HTERT RPE-1 (cell line): ENCODE results near the gene SERPINB6.
"Not testable (repeated sequence)": the region's sequence is repeated elsewhere in the genome, so short reads cannot be mapped to it uniquely, and the experiment has no call there.

Experiments
- in situ Hi-C: fragments of 300-500 bp; cut with MboI; formaldehyde crosslinking; loops from 4 replicates; pipeline ENCODE4 v1.14.3; 2020; ENCODE audit warnings: low sequenced_read_pairs

SERPINB6 gene

DNA sequence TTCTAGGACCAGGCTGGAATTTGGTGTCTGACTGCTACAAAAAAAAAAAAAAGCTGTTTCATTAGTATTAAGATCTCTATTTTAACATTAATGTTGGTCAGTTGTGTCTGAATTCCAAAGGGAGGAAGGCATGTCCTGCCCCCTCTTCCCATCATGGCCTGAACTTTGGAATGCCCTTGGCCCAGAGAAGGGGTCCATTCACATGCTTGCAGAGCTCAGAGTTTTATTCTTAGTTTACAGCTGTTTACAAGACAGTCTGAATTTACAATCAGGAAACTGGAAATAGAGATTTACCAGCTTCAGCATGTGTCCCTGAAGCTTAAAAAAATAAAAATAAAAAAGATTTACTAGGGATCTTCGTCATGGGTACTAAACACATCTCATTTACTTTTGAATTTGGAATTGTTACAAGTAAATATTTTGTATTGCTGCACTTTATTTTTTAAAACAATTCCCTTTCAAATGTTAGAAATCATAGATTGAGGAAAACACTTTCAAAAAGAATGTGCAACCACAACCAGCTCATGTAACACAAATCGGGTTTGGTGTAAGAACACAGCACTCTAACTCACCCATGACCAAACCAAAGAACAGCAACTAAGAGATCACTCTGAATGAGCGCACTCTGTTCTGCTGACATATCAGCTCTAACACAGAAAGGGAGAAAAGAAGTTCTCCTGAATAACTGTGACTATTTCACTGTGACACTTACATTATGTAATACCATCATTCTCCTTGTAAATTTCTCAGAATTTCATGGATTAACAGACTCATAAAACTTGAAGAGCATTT lies 6.6 kb upstream of the SERPINB6 start:
- in situ Hi-C loops, result no loop called here

DNA sequence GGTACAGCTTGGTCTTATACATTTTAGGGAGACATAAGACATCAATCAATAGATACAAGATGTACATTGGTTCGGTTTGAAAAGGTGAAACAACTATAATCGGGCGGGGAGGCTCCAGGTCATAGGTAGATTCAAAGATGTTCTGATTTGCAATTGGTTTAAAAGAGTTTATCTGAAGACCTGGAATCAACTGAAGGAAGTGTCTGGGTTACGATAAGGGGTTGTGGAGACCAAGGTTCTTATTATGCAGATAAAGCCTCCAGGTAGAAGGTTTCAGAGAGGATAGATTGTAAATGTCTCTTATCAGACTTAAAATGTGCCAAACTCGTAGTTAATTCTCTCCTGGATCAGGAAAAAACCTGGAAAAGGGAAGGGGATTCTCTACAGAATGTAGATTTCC lies 5.9 kb upstream of the SERPINB6 start:
- in situ Hi-C loops, result no loop called here

DNA sequence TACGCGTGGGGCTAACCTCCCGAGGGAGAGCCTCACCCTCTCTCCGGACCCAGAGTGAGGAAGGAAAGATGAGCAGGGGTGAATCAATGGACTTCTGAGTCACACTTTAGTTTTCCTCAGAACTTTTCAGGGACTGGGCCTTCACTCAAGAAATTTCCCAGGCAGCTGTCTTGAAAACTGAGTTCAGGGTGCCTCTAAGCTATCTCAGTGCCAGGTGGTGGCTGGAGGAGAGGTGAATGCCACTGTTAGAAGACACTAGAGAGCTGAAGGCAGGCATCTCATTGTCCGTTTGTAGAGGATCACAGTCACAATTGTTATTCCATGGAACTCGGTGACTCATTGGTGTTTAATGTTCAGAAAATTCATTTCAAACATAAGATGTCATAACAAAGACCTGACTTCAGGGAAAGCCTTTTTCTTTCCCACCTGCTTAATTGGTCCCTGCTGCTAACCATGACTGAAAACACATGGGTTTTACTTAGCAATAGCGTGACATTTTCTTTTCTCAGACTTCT lies 5.3 kb upstream of the SERPINB6 start:
- in situ Hi-C loops, result no loop called here

DNA sequence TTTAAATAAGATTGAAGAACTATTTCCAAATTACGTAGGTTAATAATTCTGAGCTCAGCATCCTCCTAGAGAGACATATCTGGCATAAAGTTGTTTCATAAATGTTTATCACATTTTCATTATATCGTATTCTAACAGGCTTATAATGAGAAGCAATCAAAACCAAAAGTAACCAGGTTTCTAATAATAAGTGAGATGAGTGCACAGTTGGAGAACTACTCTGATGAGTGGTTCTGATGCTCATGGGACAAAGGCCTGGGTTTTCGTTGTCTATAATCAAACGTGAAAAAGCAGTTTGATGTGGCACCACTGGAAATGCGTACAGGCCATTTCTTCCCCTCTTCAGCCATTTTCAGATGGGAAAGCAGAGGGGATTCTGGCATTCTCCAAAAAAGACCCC lies 4.7 kb upstream of the SERPINB6 start:
- in situ Hi-C loops, result no loop called here

DNA sequence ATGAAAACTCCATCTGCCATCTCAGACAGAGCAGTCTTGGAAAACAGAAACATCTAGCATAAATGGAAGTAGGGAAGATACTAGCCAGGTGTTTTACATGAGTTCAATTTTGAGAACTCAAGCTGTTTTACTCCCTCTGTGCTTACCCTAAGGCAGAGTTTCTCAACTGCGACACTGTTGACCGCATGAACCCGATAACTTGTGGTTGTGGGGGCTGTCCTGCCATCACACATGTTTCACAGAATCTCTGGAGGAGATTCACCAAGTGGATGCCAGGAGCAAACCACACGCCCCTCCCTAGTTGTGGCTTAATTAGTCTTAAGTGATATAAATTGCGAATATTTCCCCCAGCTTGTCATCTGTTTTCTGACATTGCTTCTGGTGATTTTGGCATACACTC lies 2.3 kb upstream of the SERPINB6 start:
- in situ Hi-C loops, result no loop called here

DNA sequence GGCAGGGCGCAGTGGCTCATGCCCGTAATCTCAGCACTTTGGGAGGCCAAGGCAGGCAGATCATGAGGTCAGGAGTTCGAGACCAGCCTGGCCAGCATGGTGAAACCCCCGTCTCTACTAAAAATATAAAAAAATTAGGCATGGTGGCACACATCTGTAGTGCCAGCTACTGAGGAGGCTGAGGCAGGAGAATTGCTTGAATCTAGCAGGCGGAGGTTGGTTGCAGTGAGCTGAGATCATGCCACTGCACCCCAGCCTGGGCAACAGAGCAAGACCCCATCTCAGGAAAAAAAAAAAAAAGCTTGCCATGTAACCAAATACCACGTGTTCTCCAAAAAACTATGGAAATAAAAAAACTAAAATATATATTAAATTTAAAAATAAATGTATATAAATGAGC lies 1.8 kb upstream of the SERPINB6 start:
- in situ Hi-C loops, result not testable (repeated sequence)

DNA sequence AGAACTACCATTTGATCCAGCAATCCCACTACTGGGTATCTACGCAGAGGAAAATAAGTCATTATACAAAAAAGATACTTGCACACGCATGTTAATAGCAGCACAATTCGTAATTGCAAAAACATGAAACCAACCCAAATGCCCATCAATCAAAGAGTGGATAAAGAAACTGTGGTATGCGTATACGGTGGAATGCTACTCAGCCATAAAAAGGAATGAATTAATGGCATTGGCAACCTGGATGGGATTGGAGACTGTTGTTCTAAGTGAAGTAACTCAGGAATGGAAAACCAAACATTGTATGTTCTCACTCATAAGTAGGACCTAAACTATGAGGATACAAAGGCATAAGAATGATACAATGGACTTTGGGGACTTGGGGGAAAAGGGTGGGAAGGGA lies 1.3 kb upstream of the SERPINB6 start:
- in situ Hi-C loops, result not testable (repeated sequence)

DNA sequence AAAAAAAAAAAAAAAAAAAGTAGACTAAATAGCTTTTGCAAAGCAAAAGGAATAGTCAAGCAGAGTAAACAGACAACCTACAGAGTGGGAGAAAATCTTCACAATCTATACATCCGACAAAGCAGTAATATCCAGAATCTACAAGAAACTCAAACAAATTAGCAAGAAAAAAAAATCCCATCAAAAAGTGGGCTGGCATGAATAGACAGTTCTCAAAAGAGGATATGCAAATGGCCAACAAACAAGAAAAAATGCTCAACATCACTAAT lies 786 bp upstream of the SERPINB6 start:
- in situ Hi-C loops, result not testable (repeated sequence)

DNA sequence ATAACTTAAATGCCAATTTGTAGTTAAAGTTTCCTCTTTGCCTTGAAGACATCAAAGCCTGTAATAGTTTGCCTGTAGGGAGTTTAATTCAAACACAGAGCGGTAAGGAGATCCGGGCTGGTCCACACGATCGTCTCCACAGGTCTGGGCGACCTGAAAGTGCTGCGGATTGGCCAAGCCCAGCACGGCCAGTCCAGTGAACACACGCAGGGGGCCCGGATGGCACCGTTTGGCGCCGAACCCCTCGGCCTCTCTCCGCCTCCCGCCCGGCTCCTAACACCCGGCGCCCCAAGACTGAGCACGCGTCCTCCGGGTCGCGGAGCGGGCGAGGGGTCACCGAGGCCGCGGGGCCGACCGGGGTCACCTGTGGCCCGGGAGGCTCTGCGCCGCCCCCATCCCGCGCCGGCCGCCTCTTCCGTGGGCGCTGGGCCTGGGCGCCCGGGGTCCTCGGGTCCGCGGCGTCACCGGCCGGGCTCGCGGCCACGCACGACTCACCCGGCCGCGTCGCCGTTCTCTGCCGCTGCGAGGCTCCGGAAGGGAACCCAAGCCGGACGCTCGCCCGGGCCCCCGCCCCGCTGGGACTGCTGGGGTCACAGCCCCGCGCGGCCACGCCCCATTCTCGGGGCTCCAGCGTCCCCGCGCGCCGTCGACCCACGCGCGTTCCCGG lies 481 bp downstream of the SERPINB6 start:
- in situ Hi-C loops, result no loop called here

DNA sequence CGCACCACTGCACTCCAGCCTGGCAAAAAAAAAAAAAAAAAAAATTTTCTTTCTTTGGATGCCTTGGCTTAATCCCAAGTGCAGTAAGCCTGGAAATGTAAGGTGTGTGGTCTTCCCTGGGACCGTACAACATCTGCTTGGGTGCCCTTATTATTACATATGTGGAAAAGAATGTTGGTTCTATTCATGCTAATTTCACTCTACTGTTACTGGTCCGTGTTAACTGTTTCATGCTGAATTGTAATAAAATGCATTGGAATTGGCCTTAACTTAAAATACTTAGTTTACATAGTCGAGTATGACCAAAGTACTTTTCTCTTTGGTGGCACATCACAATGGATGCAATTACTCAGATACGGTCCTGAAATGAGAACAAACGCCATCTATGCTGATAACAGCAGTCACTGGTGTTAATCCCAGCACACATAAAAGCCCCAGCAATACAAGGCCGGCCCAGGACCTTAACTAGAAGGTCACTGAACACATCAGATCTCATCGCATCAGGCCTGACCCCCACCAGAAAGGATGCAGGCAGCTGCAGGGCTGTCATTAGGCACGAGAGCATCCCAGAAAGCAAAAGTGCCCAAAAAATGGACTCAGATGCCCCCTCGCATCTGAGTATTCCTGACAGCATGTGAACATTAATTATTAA lies 1.2 kb downstream of the SERPINB6 start:
- in situ Hi-C loops, result no loop called here

DNA sequence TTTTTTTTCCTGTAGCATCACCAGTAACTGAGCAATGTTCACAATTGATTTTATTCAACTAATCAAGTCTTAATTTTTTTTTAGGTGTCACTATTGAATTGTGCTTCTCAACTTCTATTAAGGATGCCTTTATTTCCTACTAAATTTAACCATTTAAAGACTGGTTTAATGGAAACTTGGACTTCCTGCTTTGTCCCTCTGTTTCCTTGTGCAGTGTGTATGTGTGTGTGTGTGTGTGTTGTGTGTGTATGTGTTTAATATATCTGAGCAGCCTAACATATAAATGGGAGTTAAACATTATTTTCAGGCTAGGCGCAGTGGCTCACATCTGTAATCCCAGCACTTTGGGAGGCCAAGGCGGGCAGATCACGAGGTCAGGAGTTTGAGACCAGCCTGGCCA lies 1.8 kb downstream of the SERPINB6 start:
- in situ Hi-C loops, result no loop called here

DNA sequence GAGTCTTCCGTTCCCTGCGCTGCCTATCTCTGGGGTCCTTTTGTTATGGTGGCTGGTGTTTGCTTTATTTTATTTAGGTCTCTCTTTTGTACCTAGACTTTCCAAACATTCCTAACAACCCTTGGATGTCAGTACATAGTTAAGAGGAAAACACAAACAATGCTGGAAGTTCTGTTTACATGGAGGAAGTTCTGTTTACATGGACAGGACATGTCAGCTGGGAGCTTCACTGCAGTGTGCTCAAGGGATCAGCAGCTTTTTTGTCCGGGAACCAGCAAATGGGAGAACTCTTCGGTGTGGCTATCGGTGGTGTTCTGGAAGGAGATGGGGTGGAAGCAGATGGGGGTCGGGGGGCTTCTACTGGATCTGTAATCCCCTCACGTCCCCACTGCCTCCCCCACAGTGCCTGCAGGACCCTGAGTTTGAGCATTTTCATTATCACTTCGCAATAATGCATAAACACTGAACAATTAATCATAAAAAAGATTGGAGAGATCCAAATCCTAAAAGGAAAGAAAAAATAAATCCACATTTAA lies 2.7 kb downstream of the SERPINB6 start:
- in situ Hi-C loops, result no loop called here

DNA sequence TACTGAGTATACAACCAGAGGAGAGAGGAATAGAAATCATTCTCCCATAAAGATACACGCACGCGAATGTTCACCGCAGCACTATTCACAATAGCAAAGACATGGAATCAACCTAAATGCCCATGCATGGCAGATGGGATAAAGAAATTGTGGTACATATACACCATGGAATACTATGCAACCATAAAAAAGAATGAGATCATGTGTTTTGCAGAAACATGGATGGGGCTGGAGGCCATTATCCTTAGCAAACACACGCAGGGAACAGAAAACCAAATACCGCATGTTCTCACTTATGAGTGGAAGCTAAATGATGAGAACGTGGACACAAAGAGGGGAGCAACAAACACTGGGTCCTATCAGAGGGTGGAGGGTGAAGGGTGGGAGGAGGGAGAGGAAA lies 3.4 kb downstream of the SERPINB6 start:
- in situ Hi-C loops, result no loop called here

DNA sequence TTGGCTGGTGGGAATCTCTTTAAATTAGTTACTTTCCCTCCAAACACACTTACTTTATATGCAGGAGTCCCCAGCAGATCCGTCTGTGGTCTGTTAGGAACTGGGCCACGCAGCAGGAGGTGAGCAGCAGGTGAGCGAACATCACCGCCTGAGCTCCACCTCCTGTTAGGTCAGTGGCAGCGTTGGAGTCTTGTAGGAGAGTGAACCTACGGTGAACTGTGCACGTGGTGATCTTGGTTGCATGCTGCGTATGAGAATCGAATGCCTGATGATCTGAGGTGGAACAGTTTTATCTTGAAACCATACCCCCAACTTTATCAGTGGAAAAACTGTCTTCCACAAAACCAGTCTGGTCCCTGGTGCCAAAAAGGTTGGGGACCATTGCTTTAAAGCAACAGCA lies 5.0 kb downstream of the SERPINB6 start:
- in situ Hi-C loops, result no loop called here

DNA sequence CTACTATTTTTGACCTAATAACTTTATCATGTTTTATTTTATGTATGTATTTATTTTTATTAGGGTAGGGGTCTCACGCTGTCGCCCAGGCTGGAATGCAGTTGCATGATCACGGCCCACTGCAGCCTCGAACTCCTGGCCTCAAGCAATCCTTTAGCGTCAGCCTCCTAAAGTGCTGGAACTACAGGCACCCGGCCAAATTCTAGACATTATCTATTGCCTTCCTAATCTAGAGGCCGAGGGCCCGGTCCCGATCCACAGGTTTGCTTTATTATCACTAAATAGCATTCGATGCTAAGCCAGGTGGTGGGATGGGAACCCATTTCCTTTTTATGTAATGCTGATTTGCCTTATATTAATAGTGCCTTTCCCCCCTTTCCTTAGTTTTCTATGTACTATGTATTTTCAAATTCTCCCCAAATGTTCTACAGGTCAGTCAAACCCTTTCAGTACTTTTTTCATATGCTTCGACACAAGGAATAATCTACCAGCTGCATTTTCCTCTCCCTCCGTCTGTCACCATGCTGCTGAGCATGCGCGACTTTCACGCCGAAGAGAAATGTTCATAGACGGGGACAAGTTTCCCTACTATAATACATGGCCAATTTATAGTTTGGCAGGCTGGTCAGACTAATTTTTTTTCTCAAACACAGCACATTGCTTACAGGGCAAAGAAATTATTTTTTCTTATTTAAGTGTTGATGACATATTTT lies 6.4 kb downstream of the SERPINB6 start:
- in situ Hi-C loops, result no loop called here

DNA sequence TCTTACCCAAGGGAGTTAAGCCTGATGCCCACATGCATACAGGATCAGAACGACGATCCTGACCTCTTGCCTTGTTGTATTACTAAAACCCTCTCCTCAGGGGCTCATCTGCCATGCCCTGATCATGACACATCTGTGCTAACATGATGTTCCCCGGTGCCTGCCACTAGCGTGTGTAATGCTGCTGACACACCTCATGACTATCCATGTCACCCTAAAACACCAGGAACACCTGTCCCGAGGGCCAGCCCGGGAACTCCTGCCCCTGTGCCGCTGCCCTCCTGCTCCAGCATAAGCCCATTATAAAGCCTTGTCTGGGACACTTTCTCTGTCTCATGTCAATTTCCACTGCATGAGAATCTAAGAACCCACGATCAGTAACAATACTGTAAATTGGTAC lies 7.6 kb downstream of the SERPINB6 start:
- in situ Hi-C loops, result no loop called here

DNA sequence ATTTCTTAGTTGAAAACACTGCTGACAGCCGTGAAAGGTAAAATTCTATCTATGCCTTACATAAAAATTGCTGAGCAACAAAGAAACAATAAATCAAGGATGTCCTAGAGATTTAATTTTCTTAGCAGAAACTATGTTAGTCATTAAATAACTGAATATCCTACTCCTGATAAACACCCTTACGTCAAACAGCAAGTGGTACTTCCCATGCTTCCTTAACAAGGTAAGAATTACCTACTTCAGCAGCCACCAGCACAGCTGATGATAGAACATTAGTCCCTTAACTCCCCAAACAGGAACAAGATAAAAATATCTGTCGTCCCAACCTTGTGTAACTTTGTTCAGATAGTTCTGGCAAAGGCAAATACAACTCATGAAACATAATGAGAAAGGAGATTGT lies 8.7 kb downstream of the SERPINB6 start:
- in situ Hi-C loops, result no loop called here

DNA sequence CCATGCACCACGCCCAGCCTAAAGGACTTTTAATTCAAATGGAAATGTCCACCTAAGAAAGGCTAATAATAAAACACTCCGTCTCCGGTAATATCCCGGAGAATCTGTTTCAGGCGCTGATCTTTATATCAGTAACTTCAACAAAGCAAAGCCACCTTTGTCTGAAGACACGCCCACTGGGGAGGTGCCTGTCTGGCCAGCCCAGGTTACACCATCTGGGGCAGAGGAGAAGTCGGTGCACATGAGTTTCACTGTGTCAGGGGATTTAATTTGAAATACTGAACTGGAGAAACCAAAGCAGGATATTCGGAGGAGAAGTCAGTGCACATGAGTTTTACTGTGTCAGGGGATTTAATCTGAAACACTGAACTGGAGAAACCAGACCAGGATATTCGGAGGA lies 9.4 kb downstream of the SERPINB6 start:
- in situ Hi-C loops, result no loop called here

DNA sequence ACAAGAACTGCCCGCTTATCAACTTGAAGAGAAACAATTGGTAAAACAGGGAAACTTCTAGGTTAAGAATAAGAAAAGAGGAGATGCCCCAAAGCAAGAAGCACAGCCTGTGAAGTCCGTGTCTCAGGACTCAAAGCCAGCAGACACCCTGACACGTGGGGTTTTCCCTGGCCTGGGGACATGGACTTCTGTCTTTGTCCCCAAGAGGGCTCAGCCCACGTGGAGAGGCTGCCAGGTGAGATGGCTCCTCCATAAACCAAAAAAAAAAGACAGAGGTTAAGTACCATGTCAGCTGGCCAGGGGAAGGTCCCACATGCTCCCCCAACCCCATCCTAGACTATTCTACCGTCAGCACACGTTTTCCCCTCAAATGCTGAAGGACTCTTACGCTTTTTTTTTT lies 9.9 kb downstream of the SERPINB6 start:
- in situ Hi-C loops, result no loop called here

DNA sequence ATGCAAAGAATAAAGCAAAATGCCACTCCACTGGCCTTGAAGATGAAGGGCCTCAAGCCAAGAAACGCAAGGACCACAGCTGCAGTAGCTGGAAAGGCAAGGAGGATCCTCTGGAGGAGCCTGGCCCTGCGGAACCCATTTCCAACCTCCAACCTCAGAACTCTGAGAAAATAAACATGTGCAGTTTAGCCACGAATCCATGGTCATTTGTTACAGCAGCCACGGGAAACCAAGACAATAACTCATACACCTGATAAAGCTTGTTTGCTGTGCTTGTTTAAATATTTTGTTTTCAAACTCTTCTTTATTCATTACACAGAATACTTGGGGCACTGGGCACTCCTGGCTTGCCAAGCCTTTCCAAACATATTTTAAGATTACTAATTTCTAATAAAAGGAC lies 10.4 kb downstream of the SERPINB6 start:
- in situ Hi-C loops, result no loop called here
